HG02798 (cell line): ENCODE measurements around the gene CYP2S1.

Experiments used
- ATAC-seq: cut with Tn5 transposase; IDR thresholded peaks from one replicate; pipeline ENCODE4 v1.9.1; 2021; ENCODE audit warnings: mild to moderate bottlenecking; ENCODE audit not compliant: unreplicated experiment, poor library complexity

Gene CYP2S1

GRCh38 chr19:41253660-41254059, 60.6 kb downstream of the CYP2S1 start:
- no peak for ATAC-seq

GRCh38 chr19:41255171-41255570, 62.2 kb downstream of the CYP2S1 start:
- ATAC-seq = no peak
